GM18907 (cell line): ENCODE results near the gene ZDHHC18.
A peak's percentile ranks its signal among the peaks of the same experiment; 100 is the strongest.
"Not testable (repeated sequence)": the region's sequence is repeated elsewhere in the genome, so short reads cannot be mapped to it uniquely, and the experiment has no call there.

Experiments
- ATAC-seq: cut with Tn5 transposase; IDR thresholded peaks from one replicate; pipeline ENCODE4 v1.9.1; 2021; ENCODE audit warnings: mild to moderate bottlenecking, moderate library complexity; ENCODE audit not compliant: unreplicated experiment

Gene ZDHHC18

GRCh38 chr1:26791148-26791547, 35.3 kb upstream of the ZDHHC18 start:
- ATAC-seq: no peak

- no peak for ATAC-seq
Observed at GRCh38 chr1:26791626-26792025, 34.9 kb upstream of the ZDHHC18 start.

GRCh38 chr1:26792924-26793323, 33.6 kb upstream of the ZDHHC18 start:
- no peak for ATAC-seq

GRCh38 chr1:26794391-26794790, 32.1 kb upstream of the ZDHHC18 start:
- no peak for ATAC-seq

GRCh38 chr1:26797627-26798026, 28.9 kb upstream of the ZDHHC18 start:
- ATAC-seq: no peak

GRCh38 chr1:26799479-26800142, 26.9 kb upstream of the ZDHHC18 start:
- ATAC-seq: no peak

GRCh38 chr1:26803932-26804331, 22.6 kb upstream of the ZDHHC18 start:
- not testable (repeated sequence) for ATAC-seq

- not testable (repeated sequence) for ATAC-seq
Observed at GRCh38 chr1:26810105-26810504, 16.4 kb upstream of the ZDHHC18 start.

GRCh38 chr1:26811057-26811456, 15.4 kb upstream of the ZDHHC18 start:
- ATAC-seq: no peak

- ATAC-seq: no peak
Observed at GRCh38 chr1:26811708-26812107, 14.8 kb upstream of the ZDHHC18 start.

GRCh38 chr1:26814377-26814776, 12.1 kb upstream of the ZDHHC18 start:
- ATAC-seq: no peak

- no peak for ATAC-seq
Observed at GRCh38 chr1:26814893-26815292, 11.6 kb upstream of the ZDHHC18 start.

GRCh38 chr1:26820784-26821269, 5.7 kb upstream of the ZDHHC18 start:
- ATAC-seq: peak; percentile 86

- ATAC-seq: no peak
Observed at GRCh38 chr1:26822737-26823395, 3.6 kb upstream of the ZDHHC18 start.

- ATAC-seq: no peak
Observed at GRCh38 chr1:26824731-26825130, 1.8 kb upstream of the ZDHHC18 start.

- no peak for ATAC-seq
Observed at GRCh38 chr1:26827106-26827604, 667 bp downstream of the ZDHHC18 start.

GRCh38 chr1:26827663-26828062, 1.2 kb downstream of the ZDHHC18 start:
- no peak for ATAC-seq

GRCh38 chr1:26828411-26828991, 2.0 kb downstream of the ZDHHC18 start:
- ATAC-seq: no peak

- no peak for ATAC-seq
Observed at GRCh38 chr1:26829184-26829911, 2.9 kb downstream of the ZDHHC18 start.

GRCh38 chr1:26831059-26831458, 4.6 kb downstream of the ZDHHC18 start:
- ATAC-seq: no peak

- no peak for ATAC-seq
Observed at GRCh38 chr1:26831546-26832248, 5.2 kb downstream of the ZDHHC18 start.
